GM10847 (cell line): ENCODE measurements around the gene CNTNAP2.

Experiments
- POLR2A ChIP-seq: IDR thresholded peaks from 2 replicates; pipeline ENCODE4 v1.6.1; 2011; ENCODE audit not compliant: insufficient read length; ENCODE audit errors: extremely low read depth

Gene CNTNAP2

GRCh38 chr7:146129296-146129695 lies 12.7 kb downstream of the CNTNAP2 start:
- no peak for TF ChIP-seq POLR2A

GRCh38 chr7:146129997-146130396 lies 13.4 kb downstream of the CNTNAP2 start:
- TF ChIP-seq POLR2A = no peak

GRCh38 chr7:146131701-146132100 lies 15.1 kb downstream of the CNTNAP2 start:
- TF ChIP-seq POLR2A = no peak

- TF ChIP-seq POLR2A = no peak
These were observed 19.8 kb downstream of the CNTNAP2 start for GRCh38 chr7:146136357-146136875.

- TF ChIP-seq POLR2A = no peak
These were observed 22.3 kb downstream of the CNTNAP2 start for GRCh38 chr7:146138926-146139325.

- TF ChIP-seq POLR2A = no peak
These were observed 30.4 kb downstream of the CNTNAP2 start for GRCh38 chr7:146146831-146147486.

GRCh38 chr7:146150153-146150552 lies 33.6 kb downstream of the CNTNAP2 start:
- no peak for TF ChIP-seq POLR2A

- no peak for TF ChIP-seq POLR2A
These were observed 55.5 kb downstream of the CNTNAP2 start for GRCh38 chr7:146172112-146172511.

- no peak for TF ChIP-seq POLR2A
These were observed 59.1 kb downstream of the CNTNAP2 start for GRCh38 chr7:146175716-146176115.

- TF ChIP-seq POLR2A = no peak
These were observed 60.3 kb downstream of the CNTNAP2 start for GRCh38 chr7:146176860-146177259.

- no peak for TF ChIP-seq POLR2A
These were observed 60.7 kb downstream of the CNTNAP2 start for GRCh38 chr7:146177301-146177700.

GRCh38 chr7:146185844-146186243 lies 69.2 kb downstream of the CNTNAP2 start:
- TF ChIP-seq POLR2A = no peak

GRCh38 chr7:146201945-146202344 lies 85.3 kb downstream of the CNTNAP2 start:
- no peak for TF ChIP-seq POLR2A

GRCh38 chr7:146206270-146206669 lies 89.7 kb downstream of the CNTNAP2 start:
- no peak for TF ChIP-seq POLR2A

- TF ChIP-seq POLR2A = no peak
These were observed 91.9 kb downstream of the CNTNAP2 start for GRCh38 chr7:146208492-146208891.

GRCh38 chr7:146214842-146215241 lies 98.2 kb downstream of the CNTNAP2 start:
- no peak for TF ChIP-seq POLR2A
